8988T (cell line): ENCODE results near the gene MORC1.

Experiments used
- DNase-seq: peaks from one replicate; pipeline ENCODE4 v3.0.0; 2011

MORC1 gene

DNA sequence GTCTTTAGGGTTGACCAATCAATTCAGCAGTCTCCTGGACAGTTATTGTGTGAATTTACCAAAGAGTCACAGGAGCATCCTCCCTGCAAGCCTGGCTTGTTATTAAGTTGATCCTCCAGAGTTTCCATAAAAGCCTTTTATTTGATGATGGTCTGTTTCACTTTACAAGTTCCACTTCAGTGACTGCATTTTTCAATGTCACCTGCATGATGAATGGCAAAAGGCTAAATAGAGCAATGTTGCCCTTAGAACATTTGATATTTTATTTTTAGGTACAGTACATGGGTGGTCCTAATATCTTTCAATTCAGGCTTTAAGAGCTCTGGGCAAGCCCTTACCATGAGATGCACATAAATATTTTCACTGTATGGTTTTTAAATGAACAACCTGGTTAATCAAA lies 186.9 kb downstream of the MORC1 start:
- no peak for DNase-seq

DNA sequence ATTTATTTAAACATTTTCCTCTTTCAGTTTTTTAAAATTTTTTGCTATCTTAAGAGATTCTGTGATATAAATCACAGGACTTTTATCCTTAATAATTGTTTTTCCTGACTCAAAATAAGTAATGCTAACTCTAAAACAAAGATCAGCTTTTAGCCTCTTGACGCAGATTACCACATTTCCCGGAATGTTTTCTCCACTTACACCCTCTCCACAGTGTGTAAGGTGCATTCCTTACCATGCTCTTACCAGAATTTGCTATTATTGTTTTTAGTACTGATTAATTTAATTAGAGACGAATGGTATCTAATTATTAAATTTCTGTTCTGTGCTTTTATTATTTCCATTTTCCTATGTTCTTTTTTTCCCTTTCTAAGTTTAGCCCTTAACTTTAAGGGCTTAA lies 199.1 kb downstream of the MORC1 start:
- no peak for DNase-seq

- DNase-seq, result peak; percentile 26
Measured at GRCh38 chr3:108914774-108915641, 202.9 kb downstream of the MORC1 start.

GRCh38 chr3:108909799-108910198 lies 208.1 kb downstream of the MORC1 start:
- DNase-seq, result no peak
